NB4 (cell line): ENCODE results near the gene DSC2.

Source experiments
- POLR2A ChIP-seq: IDR thresholded peaks from 2 replicates; pipeline ENCODE4 v1.6.1; 2011; ENCODE audit warnings: mild to moderate bottlenecking; ENCODE audit not compliant: insufficient read length; ENCODE audit errors: extremely low read depth
- TF ChIP-seq, protein P1 (sequence below): IDR thresholded peaks from one replicate; pipeline ENCODE4 v1.5.1; 2012; ENCODE audit warnings: low read depth, low read length

DNA sequence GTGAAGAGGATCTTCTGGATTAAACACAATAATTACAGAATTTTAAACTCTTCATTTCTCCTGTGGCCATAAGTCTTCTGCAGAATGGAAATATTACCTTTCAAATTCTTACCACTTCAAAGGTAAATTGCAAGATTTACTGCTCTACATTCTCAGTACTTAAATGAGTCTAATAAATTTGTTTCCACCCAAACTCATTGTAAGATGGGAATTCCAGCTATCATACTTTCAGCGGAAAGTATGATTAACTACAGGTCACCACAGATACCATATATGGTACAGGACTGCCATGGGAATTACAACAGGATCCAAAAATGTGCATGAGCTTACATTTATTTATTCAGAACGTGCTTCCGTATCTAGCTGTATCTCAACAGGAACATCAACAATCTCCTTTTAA, 62.8 kb downstream of the DSC2 start:
- TF ChIP-seq, protein P1, sequence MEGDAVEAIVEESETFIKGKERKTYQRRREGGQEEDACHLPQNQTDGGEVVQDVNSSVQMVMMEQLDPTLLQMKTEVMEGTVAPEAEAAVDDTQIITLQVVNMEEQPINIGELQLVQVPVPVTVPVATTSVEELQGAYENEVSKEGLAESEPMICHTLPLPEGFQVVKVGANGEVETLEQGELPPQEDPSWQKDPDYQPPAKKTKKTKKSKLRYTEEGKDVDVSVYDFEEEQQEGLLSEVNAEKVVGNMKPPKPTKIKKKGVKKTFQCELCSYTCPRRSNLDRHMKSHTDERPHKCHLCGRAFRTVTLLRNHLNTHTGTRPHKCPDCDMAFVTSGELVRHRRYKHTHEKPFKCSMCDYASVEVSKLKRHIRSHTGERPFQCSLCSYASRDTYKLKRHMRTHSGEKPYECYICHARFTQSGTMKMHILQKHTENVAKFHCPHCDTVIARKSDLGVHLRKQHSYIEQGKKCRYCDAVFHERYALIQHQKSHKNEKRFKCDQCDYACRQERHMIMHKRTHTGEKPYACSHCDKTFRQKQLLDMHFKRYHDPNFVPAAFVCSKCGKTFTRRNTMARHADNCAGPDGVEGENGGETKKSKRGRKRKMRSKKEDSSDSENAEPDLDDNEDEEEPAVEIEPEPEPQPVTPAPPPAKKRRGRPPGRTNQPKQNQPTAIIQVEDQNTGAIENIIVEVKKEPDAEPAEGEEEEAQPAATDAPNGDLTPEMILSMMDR, result no peak
- TF ChIP-seq POLR2A, result no peak
